Thoracic aorta (tissue), 2 donors: ENCODE data around the gene EMILIN2. TPM values are rescaled to one million over a fixed set of nuclear protein-coding genes. Genes with fewer than 3 reads are reported as not detected.

Experiments used
- ATAC-seq: fragments of 150-250 bp; one replicate; pipeline ENCODE4 v1.8.0; 2017; ENCODE audit warnings: low read depth; ENCODE audit not compliant: insufficient number of reproducible peaks, low FRiP score
- DNase-seq: peaks from one replicate; pipeline ENCODE4 v3.0.0-alpha.2; 2020; ENCODE audit warnings: low spot score
- H3K27ac ChIP-seq, 2 donors: fragments of 200-600 bp; sonication (generic); 1 replicate in 1 of 2; 2 replicates in 1 of 2; pipeline ENCODE4 v1.5.1; 2016; ENCODE audit warnings: mild to moderate bottlenecking in 2 of 2, moderate library complexity in 2 of 2
- H3K27me3 ChIP-seq: fragments of 200-600 bp; sonication (generic); replicated peaks from 2 replicates; pipeline ENCODE4 v1.6.0; 2016; ENCODE audit warnings: mild to moderate bottlenecking; ENCODE audit not compliant: insufficient read depth
- H3K36me3 ChIP-seq: fragments of 200-600 bp; sonication (generic); one replicate; pipeline ENCODE4 v1.5.1; 2016
- H3K4me1 ChIP-seq, 2 donors: fragments of 200-600 bp; sonication (generic); 1 replicate in 1 of 2; 2 replicates in 1 of 2; pipeline versions ENCODE4 v1.5.1 to v1.6.0; 2016; ENCODE audit warnings: low read depth in 2 of 2, mild to moderate bottlenecking in 1 of 2; ENCODE audit not compliant: control insufficient read depth in 1 of 2
- H3K4me3 ChIP-seq: fragments of 200-600 bp; sonication (generic); 2 replicates; pipeline ENCODE4 v1.5.1; 2016; ENCODE audit warnings: mild to moderate bottlenecking
- H3K9me3 ChIP-seq: fragments of 200-600 bp; sonication (generic); 2 replicates; pipeline ENCODE4 v1.5.1; 2016
- CTCF ChIP-seq: fragments of 200-600 bp; sonication (generic); IDR thresholded peaks from one replicate; pipeline ENCODE4 v1.5.1; 2019; ENCODE audit warnings: antibody characterized with exemption
- total RNA-seq, 2 donors: library from RNA; depleted of rRNA; stranded (reverse); fragments of >200 nt; gene quantifications; one replicate each; pipeline versions ENCODE4 v1.1.0 to v1.2.3, GENCODE V29; 2016

EMILIN2 gene
- total RNA-seq, 2 donors from 2014 or later: 22.6 to 27.4 TPM

- peaks cover 24% of the 10 kb centered on the region for H3K36me3 ChIP-seq
- no peaks in the 10 kb centered on the region for H3K9me3 ChIP-seq
- no peak for TF ChIP-seq CTCF
- no peak overlapping the region for H3K4me3 ChIP-seq
- DNase-seq: no peak
- H3K27me3 ChIP-seq: no peaks in the 10 kb centered on the region
- no peak overlapping the region for H3K27ac ChIP-seq
- ATAC-seq: no peak
- H3K4me1 ChIP-seq: peaks cover 11 to 13% of the 10 kb centered on the region in 2 donors
These were observed 92.5 kb downstream of the EMILIN2 start for GRCh38 chr18:2939317-2939716.

GRCh38 chr18:2948038-2948437 is 101.2 kb downstream of the EMILIN2 start:
- H3K4me3 ChIP-seq: no peak overlapping the region
- DNase-seq (no peak), ATAC-seq (no peak)
- no peak overlapping the region for H3K27ac ChIP-seq
- H3K27me3 ChIP-seq: no peaks in the 10 kb centered on the region
- H3K4me1 ChIP-seq: peaks cover 0 to 10% of the 10 kb centered on the region in 2 donors
- no peaks in the 10 kb centered on the region for H3K9me3 ChIP-seq
- TF ChIP-seq CTCF: no peak
- peaks cover 22% of the 10 kb centered on the region for H3K36me3 ChIP-seq

GRCh38 chr18:2952605-2953004 is 105.8 kb downstream of the EMILIN2 start:
- no peaks in the 10 kb centered on the region for H3K9me3 ChIP-seq
- no peak for TF ChIP-seq CTCF
- no peak for ATAC-seq
- no peak overlapping the region for H3K4me3 ChIP-seq
- H3K27ac ChIP-seq: no peak overlapping the region
- no peaks in the 10 kb centered on the region for H3K27me3 ChIP-seq
- H3K36me3 ChIP-seq: peaks cover 29% of the 10 kb centered on the region
- H3K4me1 ChIP-seq: peaks cover 0 to 26% of the 10 kb centered on the region in 2 donors
- no peak for DNase-seq

- ATAC-seq: no peak
These were observed 107.3 kb downstream of the EMILIN2 start for GRCh38 chr18:2953935-2954653.

More at GRCh38 chr18:2953935-2954653, 107.3 kb downstream of the EMILIN2 start:
- Histone ChIP-seq H3K9me3 (no peaks in the 10 kb centered on the region), H3K27me3 (no peaks in the 10 kb centered on the region), H3K36me3 (peaks cover 29% of the 10 kb centered on the region), H3K27ac (no peak overlapping the region), H3K4me1 (peaks cover 10 to 30% of the 10 kb centered on the region in 2 donors), H3K4me3 (no peak overlapping the region)
- DNase-seq: no peak
- TF ChIP-seq CTCF: no peak
